ENCODE measurements around the gene NT5DC3. TPM values are rescaled to one million over a fixed set of nuclear protein-coding genes. Genes with fewer than 3 reads are reported as not detected.

Gene NT5DC3
- 10 to 100 TPM in 2 of 3 donors, 1 to 10 TPM in 1; 3.8 to 19.9 (median 12.5) TPM for total RNA-seq

GRCh38 chr12:103840876-103841689, at the start of gene NT5DC3:
NT5DC3 (minus strand) TSS chr12:103841234; CDS start chr12:103841156, 78 bp downstream.
- peak within 1 kb of the TSS; percentile 96 for H3K27ac ChIP-seq
- no peaks in the 10 kb centered on the region for H3K9me3 ChIP-seq
- no peaks in the 10 kb centered on the region for H3K27me3 ChIP-seq
- intact Hi-C loops (cut with DNase I; ENCODE audit: low total_unique reads): no loop called here
- H3K36me3 ChIP-seq: no peaks in the 10 kb centered on the region
- TF ChIP-seq POLR2AphosphoS5 (IDR thresholded peaks at IDR 0.05) (peak in 2 of 3 donors; percentile 71 to 78), POLR2A (IDR thresholded peaks at IDR 0.05) (peak; percentile 9), CTCF (IDR thresholded peaks at IDR 0.05) (no peak)
- H3K4me1 ChIP-seq: no peaks in the 10 kb centered on the region
- peak; percentile 81 to 86 for DNase-seq (ENCODE audit: low spot score in 2 of 2)
- peak within 1 kb of the TSS; percentile 82 to 96 (median 91) for H3K4me3 ChIP-seq

- TF ChIP-seq POLR2AphosphoS5 (IDR thresholded peaks at IDR 0.05) (no peak), CTCF (IDR thresholded peaks at IDR 0.05) (no peak), POLR2A (IDR thresholded peaks at IDR 0.05) (no peak)
- no peak for DNase-seq (ENCODE audit: low spot score in 2 of 2)
Observed at GRCh38 chr12:103887738-103888137, 46.7 kb upstream of the NT5DC3 start.

GRCh38 chr12:103886195-103886797, 45.3 kb upstream of the NT5DC3 start:
- DNase-seq (ENCODE audit: low spot score in 2 of 2): no peak
- intact Hi-C loops (cut with DNase I; ENCODE audit: low total_unique reads): no loop called here
- Histone ChIP-seq H3K27ac (no peak overlapping the region), H3K9me3 (no peaks in the 10 kb centered on the region), H3K36me3 (no peaks in the 10 kb centered on the region), H3K4me3 (no peak overlapping the region), H3K27me3 (no peaks in the 10 kb centered on the region), H3K4me1 (no peaks in the 10 kb centered on the region)
- no peak for TF ChIP-seq POLR2AphosphoS5 (IDR thresholded peaks at IDR 0.05)
- no peak for TF ChIP-seq CTCF (IDR thresholded peaks at IDR 0.05)
- no peak for TF ChIP-seq POLR2A (IDR thresholded peaks at IDR 0.05)

More at GRCh38 chr12:103887738-103888137, 46.7 kb upstream of the NT5DC3 start:
- Histone ChIP-seq H3K27me3 (no peaks in the 10 kb centered on the region), H3K9me3 (no peaks in the 10 kb centered on the region), H3K4me1 (no peaks in the 10 kb centered on the region), H3K36me3 (no peaks in the 10 kb centered on the region), H3K4me3 (no peak overlapping the region), H3K27ac (no peak overlapping the region)
- intact Hi-C loops (cut with DNase I; ENCODE audit: low total_unique reads): no loop called here

GRCh38 chr12:103884316-103884715, 43.3 kb upstream of the NT5DC3 start:
- Histone ChIP-seq H3K36me3 (no peaks in the 10 kb centered on the region), H3K4me3 (no peak overlapping the region), H3K27me3 (no peaks in the 10 kb centered on the region), H3K4me1 (no peaks in the 10 kb centered on the region), H3K9me3 (no peaks in the 10 kb centered on the region), H3K27ac (no peak overlapping the region)
- no peak for DNase-seq (ENCODE audit: low spot score in 2 of 2)
- peak in 2 of 3 donors; percentile 25 to 43 for TF ChIP-seq CTCF (IDR thresholded peaks at IDR 0.05)
- no peak for TF ChIP-seq POLR2AphosphoS5 (IDR thresholded peaks at IDR 0.05)
- intact Hi-C loops (cut with DNase I; ENCODE audit: low total_unique reads): no loop called here

- Histone ChIP-seq H3K9me3 (no peaks in the 10 kb centered on the region), H3K27me3 (no peaks in the 10 kb centered on the region), H3K36me3 (no peaks in the 10 kb centered on the region), H3K4me1 (no peaks in the 10 kb centered on the region), H3K4me3 (no peak overlapping the region), H3K27ac (no peak overlapping the region)
- no peak for TF ChIP-seq CTCF (IDR thresholded peaks at IDR 0.05)
- TF ChIP-seq POLR2AphosphoS5 (IDR thresholded peaks at IDR 0.05): no peak
- TF ChIP-seq POLR2A (IDR thresholded peaks at IDR 0.05): no peak
- DNase-seq (ENCODE audit: low spot score in 2 of 2): no peak
- intact Hi-C loops (cut with DNase I; ENCODE audit: low total_unique reads): no loop called here
Observed at GRCh38 chr12:103883908-103884307, 42.9 kb upstream of the NT5DC3 start.

Measured in breast epithelium (tissue), 4 donors.